Measurements from ENCODE around the gene PRICKLE4. TPM values are rescaled to one million over a fixed set of nuclear protein-coding genes. Genes with fewer than 3 reads are reported as not detected.

Gene PRICKLE4
- total and polyA plus RNA-seq, 2 of the 13 experiments (the other 11 are each of a cell fraction or from before 2014, with no cell fraction given): 0.92 to 1.2 TPM

DNA sequence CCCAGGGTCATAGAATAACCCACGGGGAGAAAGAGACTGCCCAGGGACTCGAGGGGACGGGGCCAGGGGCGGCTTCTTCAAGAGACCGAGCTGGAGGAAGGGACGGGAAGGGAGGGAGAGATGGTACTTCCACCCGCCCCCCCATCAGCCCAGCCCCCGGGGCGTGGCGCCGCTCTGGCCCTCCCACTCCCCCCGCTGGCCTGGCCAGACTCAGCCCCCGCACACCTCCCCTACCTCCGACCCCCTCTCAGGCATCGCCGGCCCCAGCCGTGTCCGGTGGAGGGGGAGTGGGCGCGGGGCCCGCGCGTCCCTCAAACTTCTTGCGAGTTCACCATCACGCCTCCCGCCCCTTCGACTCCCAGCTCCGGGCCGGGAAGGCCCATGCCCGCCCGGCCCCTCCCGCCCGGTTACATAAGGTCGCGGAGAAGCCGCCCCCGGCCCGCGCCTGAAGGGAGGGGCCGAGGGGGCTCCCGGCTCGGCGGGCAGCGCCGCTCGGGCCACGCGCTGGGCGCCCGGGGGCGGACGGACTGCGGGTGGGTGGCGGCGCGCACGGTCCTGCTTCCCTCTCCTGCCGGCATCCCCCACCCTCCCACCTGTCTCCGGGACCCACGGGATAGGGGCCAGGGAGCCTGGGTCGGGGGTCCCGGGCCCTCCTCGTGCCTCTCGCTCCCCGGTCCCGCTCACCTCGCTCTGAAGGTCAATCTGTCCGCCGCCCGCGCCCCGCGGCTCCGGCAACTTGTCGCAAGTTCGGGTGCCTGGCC is 45.7 kb upstream of the PRICKLE4 start (continued):
- TF ChIP-seq, protein P1, sequence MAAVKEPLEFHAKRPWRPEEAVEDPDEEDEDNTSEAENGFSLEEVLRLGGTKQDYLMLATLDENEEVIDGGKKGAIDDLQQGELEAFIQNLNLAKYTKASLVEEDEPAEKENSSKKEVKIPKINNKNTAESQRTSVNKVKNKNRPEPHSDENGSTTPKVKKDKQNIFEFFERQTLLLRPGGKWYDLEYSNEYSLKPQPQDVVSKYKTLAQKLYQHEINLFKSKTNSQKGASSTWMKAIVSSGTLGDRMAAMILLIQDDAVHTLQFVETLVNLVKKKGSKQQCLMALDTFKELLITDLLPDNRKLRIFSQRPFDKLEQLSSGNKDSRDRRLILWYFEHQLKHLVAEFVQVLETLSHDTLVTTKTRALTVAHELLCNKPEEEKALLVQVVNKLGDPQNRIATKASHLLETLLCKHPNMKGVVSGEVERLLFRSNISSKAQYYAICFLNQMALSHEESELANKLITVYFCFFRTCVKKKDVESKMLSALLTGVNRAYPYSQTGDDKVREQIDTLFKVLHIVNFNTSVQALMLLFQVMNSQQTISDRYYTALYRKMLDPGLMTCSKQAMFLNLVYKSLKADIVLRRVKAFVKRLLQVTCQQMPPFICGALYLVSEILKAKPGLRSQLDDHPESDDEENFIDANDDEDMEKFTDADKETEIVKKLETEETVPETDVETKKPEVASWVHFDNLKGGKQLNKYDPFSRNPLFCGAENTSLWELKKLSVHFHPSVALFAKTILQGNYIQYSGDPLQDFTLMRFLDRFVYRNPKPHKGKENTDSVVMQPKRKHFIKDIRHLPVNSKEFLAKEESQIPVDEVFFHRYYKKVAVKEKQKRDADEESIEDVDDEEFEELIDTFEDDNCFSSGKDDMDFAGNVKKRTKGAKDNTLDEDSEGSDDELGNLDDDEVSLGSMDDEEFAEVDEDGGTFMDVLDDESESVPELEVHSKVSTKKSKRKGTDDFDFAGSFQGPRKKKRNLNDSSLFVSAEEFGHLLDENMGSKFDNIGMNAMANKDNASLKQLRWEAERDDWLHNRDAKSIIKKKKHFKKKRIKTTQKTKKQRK (IDR thresholded peaks at IDR 0.05; ENCODE audit: low read length): no peak
- TF ChIP-seq ZNF556 (CRISPR knock-in tag; IDR thresholded peaks at IDR 0.05; ENCODE audit: borderline replicate concordance) (no peak), MIXL1 (CRISPR knock-in tag; IDR thresholded peaks at IDR 0.05) (no peak), SP2 (CRISPR knock-in tag; IDR thresholded peaks at IDR 0.05) (no peak), ZNF572 (CRISPR knock-in tag; IDR thresholded peaks at IDR 0.05) (no peak), SMC3 (IDR thresholded peaks at IDR 0.05; ENCODE audit: low read length) (no peak), PHF20 (CRISPR knock-in tag; IDR thresholded peaks at IDR 0.05) (peak; percentile 32), U2AF2 (IDR thresholded peaks at IDR 0.05; ENCODE audit: low read depth, low read length) (no peak), MXD4 (CRISPR knock-in tag; IDR thresholded peaks at IDR 0.05) (no peak; the same call in 1 of the 2 replicates), NFKBIZ (CRISPR knock-in tag; IDR thresholded peaks at IDR 0.05) (no peak), ELF1 (CRISPR knock-in tag; IDR thresholded peaks at IDR 0.05) (no peak), ZNF446 (CRISPR knock-in tag; IDR thresholded peaks at IDR 0.05) (0 out of 2 replicates have a peak, but pooled peaks have one; percentile 25), ZMYM4 (CRISPR knock-in tag; IDR thresholded peaks at IDR 0.05) (no peak), PHF8 (CRISPR knock-in tag; IDR thresholded peaks at IDR 0.05) (peak; percentile 68), PRPF4 (IDR thresholded peaks at IDR 0.05; ENCODE audit: low read depth, low read length, poor library complexity, severe bottlenecking) (no peak), ZSCAN31 (CRISPR knock-in tag; IDR thresholded peaks at IDR 0.05; ENCODE audit: low read depth) (0 out of 2 replicates have a peak, but pooled peaks have one; percentile 12), ZNF549 (CRISPR knock-in tag; IDR thresholded peaks at IDR 0.05) (no peak), HMG20A (CRISPR knock-in tag; IDR thresholded peaks at IDR 0.05; ENCODE audit: borderline replicate concordance) (no peak), NFIC (IDR thresholded peaks at IDR 0.05; ENCODE audit: low read length) (no peak; the same call in 1 of the 2 replicates)
- TF ChIP-seq, protein P2, sequence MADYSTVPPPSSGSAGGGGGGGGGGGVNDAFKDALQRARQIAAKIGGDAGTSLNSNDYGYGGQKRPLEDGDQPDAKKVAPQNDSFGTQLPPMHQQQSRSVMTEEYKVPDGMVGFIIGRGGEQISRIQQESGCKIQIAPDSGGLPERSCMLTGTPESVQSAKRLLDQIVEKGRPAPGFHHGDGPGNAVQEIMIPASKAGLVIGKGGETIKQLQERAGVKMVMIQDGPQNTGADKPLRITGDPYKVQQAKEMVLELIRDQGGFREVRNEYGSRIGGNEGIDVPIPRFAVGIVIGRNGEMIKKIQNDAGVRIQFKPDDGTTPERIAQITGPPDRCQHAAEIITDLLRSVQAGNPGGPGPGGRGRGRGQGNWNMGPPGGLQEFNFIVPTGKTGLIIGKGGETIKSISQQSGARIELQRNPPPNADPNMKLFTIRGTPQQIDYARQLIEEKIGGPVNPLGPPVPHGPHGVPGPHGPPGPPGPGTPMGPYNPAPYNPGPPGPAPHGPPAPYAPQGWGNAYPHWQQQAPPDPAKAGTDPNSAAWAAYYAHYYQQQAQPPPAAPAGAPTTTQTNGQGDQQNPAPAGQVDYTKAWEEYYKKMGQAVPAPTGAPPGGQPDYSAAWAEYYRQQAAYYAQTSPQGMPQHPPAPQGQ (CRISPR knock-in tag; IDR thresholded peaks at IDR 0.05; ENCODE audit: borderline replicate concordance): no peak
- TF ChIP-seq, protein P3, sequence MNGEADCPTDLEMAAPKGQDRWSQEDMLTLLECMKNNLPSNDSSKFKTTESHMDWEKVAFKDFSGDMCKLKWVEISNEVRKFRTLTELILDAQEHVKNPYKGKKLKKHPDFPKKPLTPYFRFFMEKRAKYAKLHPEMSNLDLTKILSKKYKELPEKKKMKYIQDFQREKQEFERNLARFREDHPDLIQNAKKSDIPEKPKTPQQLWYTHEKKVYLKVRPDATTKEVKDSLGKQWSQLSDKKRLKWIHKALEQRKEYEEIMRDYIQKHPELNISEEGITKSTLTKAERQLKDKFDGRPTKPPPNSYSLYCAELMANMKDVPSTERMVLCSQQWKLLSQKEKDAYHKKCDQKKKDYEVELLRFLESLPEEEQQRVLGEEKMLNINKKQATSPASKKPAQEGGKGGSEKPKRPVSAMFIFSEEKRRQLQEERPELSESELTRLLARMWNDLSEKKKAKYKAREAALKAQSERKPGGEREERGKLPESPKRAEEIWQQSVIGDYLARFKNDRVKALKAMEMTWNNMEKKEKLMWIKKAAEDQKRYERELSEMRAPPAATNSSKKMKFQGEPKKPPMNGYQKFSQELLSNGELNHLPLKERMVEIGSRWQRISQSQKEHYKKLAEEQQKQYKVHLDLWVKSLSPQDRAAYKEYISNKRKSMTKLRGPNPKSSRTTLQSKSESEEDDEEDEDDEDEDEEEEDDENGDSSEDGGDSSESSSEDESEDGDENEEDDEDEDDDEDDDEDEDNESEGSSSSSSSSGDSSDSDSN (CRISPR knock-in tag; IDR thresholded peaks at IDR 0.05): no peak; the same call in 1 of the 2 replicates
- TF ChIP-seq, protein P4, sequence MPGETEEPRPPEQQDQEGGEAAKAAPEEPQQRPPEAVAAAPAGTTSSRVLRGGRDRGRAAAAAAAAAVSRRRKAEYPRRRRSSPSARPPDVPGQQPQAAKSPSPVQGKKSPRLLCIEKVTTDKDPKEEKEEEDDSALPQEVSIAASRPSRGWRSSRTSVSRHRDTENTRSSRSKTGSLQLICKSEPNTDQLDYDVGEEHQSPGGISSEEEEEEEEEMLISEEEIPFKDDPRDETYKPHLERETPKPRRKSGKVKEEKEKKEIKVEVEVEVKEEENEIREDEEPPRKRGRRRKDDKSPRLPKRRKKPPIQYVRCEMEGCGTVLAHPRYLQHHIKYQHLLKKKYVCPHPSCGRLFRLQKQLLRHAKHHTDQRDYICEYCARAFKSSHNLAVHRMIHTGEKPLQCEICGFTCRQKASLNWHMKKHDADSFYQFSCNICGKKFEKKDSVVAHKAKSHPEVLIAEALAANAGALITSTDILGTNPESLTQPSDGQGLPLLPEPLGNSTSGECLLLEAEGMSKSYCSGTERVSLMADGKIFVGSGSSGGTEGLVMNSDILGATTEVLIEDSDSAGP (CRISPR knock-in tag; IDR thresholded peaks at IDR 0.05; ENCODE audit: borderline replicate concordance): 0 out of 2 replicates have a peak, but pooled peaks have one; percentile 54

Data from HepG2 (cell line).